T-cell (primary cell): ENCODE results near the gene C5orf15. TPM values are rescaled to one million over a fixed set of nuclear protein-coding genes. Genes with fewer than 3 reads are reported as not detected.

Experiments
- ATAC-seq, 4 experiments: fragments of 200-7000 bp in 3 of 4; fragments of 150-1000 bp in 1 of 4; cut with Tn5 transposase; replicated peaks in 1 of 4; 1 replicate in 3 of 4; 2 replicates in 1 of 4; pipeline ENCODE4 v1.10.0; 2021; ENCODE audit warnings: moderate library complexity in 3 of 4, mild to moderate bottlenecking in 2 of 4, moderate number of reproducible peaks in 1 of 4
- CTCF ChIA-PET, 2 donors: fragments of 300-600 bp; sonication (Branson Sonifier 250); formaldehyde crosslinking; loops; one replicate each; lab custom pipeline; 2022; ENCODE audit warnings: antibody characterized with exemption in 2 of 2; lab: Charles Lee
- POLR2A ChIA-PET, 2 donors: fragments of 300-600 bp; sonication (Branson Sonifier 250); formaldehyde crosslinking; loops; one replicate each; lab custom pipeline; 2022; ENCODE audit warnings: antibody characterized with exemption in 2 of 2; lab: Charles Lee
- DNase-seq, 35 experiments: peaks; one replicate each; pipeline versions ENCODE4 v3.0.0 to v3.0.0-alpha.2; 2013 to 2023
- H3K27ac ChIP-seq: one replicate; pipeline ENCODE4 v1.5.1; 2013; ENCODE audit warnings: low read length
- H3K27me3 ChIP-seq, 2 experiments: replicated peaks in 1 of 2; 1 replicate in 1 of 2; 2 replicates in 1 of 2; pipeline versions ENCODE4 v1.6.1 to v1.7.0; 2013; ENCODE audit warnings: low read length in 1 of 2, mixed read lengths in 1 of 2; ENCODE audit not compliant: control insufficient read depth in 2 of 2, insufficient read depth in 2 of 2; ENCODE audit errors: extremely low read depth in 1 of 2
- H3K36me3 ChIP-seq, 2 donors: 1 replicate in 1 of 2; 2 replicates in 1 of 2; pipeline versions ENCODE4 v1.6.1 to v1.7.0; 2013; ENCODE audit warnings: low read length in 1 of 2; ENCODE audit not compliant: control insufficient read depth in 2 of 2, insufficient read depth in 1 of 2; ENCODE audit errors: extremely low read depth in 1 of 2
- H3K4me1 ChIP-seq, 2 experiments: 1 replicate in 1 of 2; 2 replicates in 1 of 2; pipeline versions ENCODE4 v1.6.1 to v1.7.0; 2013; ENCODE audit warnings: low read length in 2 of 2, mixed read lengths in 1 of 2; ENCODE audit not compliant: insufficient read depth in 2 of 2, control insufficient read depth in 1 of 2; ENCODE audit errors: extremely low read depth in 1 of 2
- H3K4me3 ChIP-seq, 2 donors: 1 replicate in 1 of 2; 2 replicates in 1 of 2; pipeline versions ENCODE4 v1.5.1 to v1.7.0; 2013; ENCODE audit warnings: mild to moderate bottlenecking in 2 of 2, low read length in 1 of 2, moderate library complexity in 1 of 2; ENCODE audit not compliant: control insufficient read depth in 1 of 2; ENCODE audit errors: extremely low read depth in 1 of 2
- H3K9me3 ChIP-seq: 2 replicates; pipeline ENCODE4 v1.7.0; 2013
- H3K27ac Mint-ChIP-seq, 2 donors: one replicate each; pipeline ENCODE4 v1.8.0; 2020 to 2021; ENCODE audit warnings: mild to moderate bottlenecking in 2 of 2, mixed read lengths in 2 of 2
- H3K27me3 Mint-ChIP-seq, 2 donors: one replicate each; pipeline ENCODE4 v1.8.0; 2021 to 2022; ENCODE audit warnings: mixed read lengths in 2 of 2
- H3K36me3 Mint-ChIP-seq: one replicate; pipeline ENCODE4 v1.8.0; 2021; ENCODE audit warnings: mixed read lengths
- H3K4me1 Mint-ChIP-seq, 3 donors: one replicate each; pipeline ENCODE4 v1.8.0; 2020 to 2022; ENCODE audit warnings: mixed read lengths in 3 of 3, mild to moderate bottlenecking in 1 of 3
- H3K4me3 Mint-ChIP-seq, 3 donors: one replicate each; pipeline ENCODE4 v1.8.0; 2020 to 2022; ENCODE audit warnings: mild to moderate bottlenecking in 3 of 3, mixed read lengths in 3 of 3, moderate library complexity in 3 of 3
- H3K9me3 Mint-ChIP-seq, 3 donors: one replicate each; pipeline ENCODE4 v1.8.0; 2020 to 2022; ENCODE audit warnings: mixed read lengths in 3 of 3
- WGBS: methylation state at CpG from one replicate; pipeline ENCODE4 v1.1.5; 2013; ENCODE audit warnings: missing lambda C conversion rate; ENCODE audit not compliant: insufficient coverage; 5-methylcytosine and 5-hydroxymethylcytosine counted together
- total RNA-seq, 35 experiments: library from RNA in 6 of 35; stranded (reverse) in 6 of 35; fragments of 120-200 nt in 1 of 35; gene quantifications; one replicate each; pipeline versions ENCODE4 v1.2.1 to v1.2.4 and lab custom pipeline; 2013 to 2026

C5orf15 gene
- total RNA-seq, 5 donors from 2014 or later (not counting 1 experiment from before 2014, with no cell fraction given), result 12.6 to 14.7 (median 14.5) TPM

- Mint-ChIP-seq H3K36me3 (no peaks in the 10 kb centered on the region), H3K9me3 (no peaks in the 10 kb centered on the region), H3K4me3 (no peak overlapping the region), H3K4me1 (peaks cover 9 to 13% (median 11%) of the 10 kb centered on the region in 3 donors), H3K27me3 (peaks cover 0 to 5% of the 10 kb centered on the region in 2 donors), H3K27ac (no peak overlapping the region)
- H3K36me3 ChIP-seq, result no peaks in the 10 kb centered on the region
- ATAC-seq (no peak), DNase-seq (no peak)
- H3K27ac ChIP-seq, result no peak overlapping the region
- no peaks in the 10 kb centered on the region for H3K9me3 ChIP-seq
- H3K4me1 ChIP-seq, result peaks cover 0 to 11% of the 10 kb centered on the region in 2 experiments
- WGBS, result 75% methylated on average over 1 of the region's 3 CpGs
- no peak overlapping the region for H3K4me3 ChIP-seq
- ChIA-PET POLR2A (interaction anchor here in 1 of 2 donors (0.7 kb wide), 1 partner anchor 686 kb away, joined by 5 read pairs; no protein-coding TSS in a partner anchor), CTCF (no interaction called here)
- H3K27me3 ChIP-seq, result peaks cover 0 to 21% of the 10 kb centered on the region in 2 experiments
These were observed 43.2 kb downstream of the C5orf15 start for GRCh38 chr5:133925269-133925668.

- ChIA-PET CTCF (no interaction called here), POLR2A (no interaction called here)
- no peak overlapping the region for H3K4me3 ChIP-seq
- peaks cover 0 to 21% of the 10 kb centered on the region in 2 experiments for H3K27me3 ChIP-seq
- peaks cover 0 to 4% of the 10 kb centered on the region in 2 experiments for H3K4me1 ChIP-seq
- 66% methylated on average over 5 of the region's 5 CpGs for WGBS
- H3K9me3 ChIP-seq, result no peaks in the 10 kb centered on the region
- no peak overlapping the region for H3K27ac ChIP-seq
- H3K4me3 Mint-ChIP-seq, result no peak overlapping the region
- no peaks in the 10 kb centered on the region for H3K36me3 ChIP-seq
- no peak for DNase-seq
- no peak overlapping the region for H3K27ac Mint-ChIP-seq
- peaks cover 0 to 6% (median 4%) of the 10 kb centered on the region in 3 donors for H3K4me1 Mint-ChIP-seq
- ATAC-seq, result no peak
- H3K9me3 Mint-ChIP-seq, result no peaks in the 10 kb centered on the region
- H3K27me3 Mint-ChIP-seq, result peaks cover 0 to 7% of the 10 kb centered on the region in 2 donors
- H3K36me3 Mint-ChIP-seq, result no peaks in the 10 kb centered on the region
These were observed 44.1 kb downstream of the C5orf15 start for GRCh38 chr5:133924221-133924920.

GRCh38 chr5:133921979-133922378 lies 46.4 kb downstream of the C5orf15 start:
- WGBS, result 90% methylated on average over 2 of the region's 5 CpGs
- Mint-ChIP-seq H3K9me3 (no peaks in the 10 kb centered on the region), H3K4me3 (no peak overlapping the region), H3K27me3 (peaks cover 5 to 7% of the 10 kb centered on the region in 2 donors), H3K4me1 (peaks cover 0 to 4% (median 0%) of the 10 kb centered on the region in 3 donors), H3K36me3 (no peaks in the 10 kb centered on the region), H3K27ac (no peak overlapping the region)
- CTCF ChIA-PET, result no interaction called here
- Histone ChIP-seq H3K4me1 (no peaks in the 10 kb centered on the region), H3K4me3 (no peak overlapping the region), H3K9me3 (no peaks in the 10 kb centered on the region), H3K36me3 (no peaks in the 10 kb centered on the region), H3K27ac (no peak overlapping the region), H3K27me3 (peaks cover 0 to 26% of the 10 kb centered on the region in 2 experiments)
- POLR2A ChIA-PET, result interaction anchor here in 1 of 2 donors (0.5 kb wide), 1 partner anchor 1105 kb away, joined by 3 read pairs; no protein-coding TSS in a partner anchor
- no peak for ATAC-seq
- no peak for DNase-seq

GRCh38 chr5:133921069-133921468 lies 47.4 kb downstream of the C5orf15 start:
- Mint-ChIP-seq H3K9me3 (no peaks in the 10 kb centered on the region), H3K27ac (no peak overlapping the region), H3K36me3 (no peaks in the 10 kb centered on the region), H3K4me3 (no peak overlapping the region), H3K27me3 (peaks cover 5 to 7% of the 10 kb centered on the region in 2 donors), H3K4me1 (peaks cover 0 to 4% (median 0%) of the 10 kb centered on the region in 3 donors)
- DNase-seq (no peak), ATAC-seq (no peak)
- peaks cover 0 to 23% of the 10 kb centered on the region in 2 experiments for H3K27me3 ChIP-seq
- no peaks in the 10 kb centered on the region for H3K4me1 ChIP-seq
- CTCF ChIA-PET, result no interaction called here
- H3K36me3 ChIP-seq, result no peaks in the 10 kb centered on the region
- H3K9me3 ChIP-seq, result no peaks in the 10 kb centered on the region
- no peak overlapping the region for H3K27ac ChIP-seq
- POLR2A ChIA-PET, result no interaction called here
- no peak overlapping the region for H3K4me3 ChIP-seq
- 72% methylated on average over 5 of the region's 7 CpGs for WGBS

GRCh38 chr5:133919148-133920136 lies 49.0 kb downstream of the C5orf15 start:
- no peaks in the 10 kb centered on the region for H3K36me3 Mint-ChIP-seq
- H3K27ac ChIP-seq, result no peak overlapping the region
- no peaks in the 10 kb centered on the region for H3K4me1 ChIP-seq
- WGBS, result 86% methylated on average over 10 of the region's 16 CpGs
- H3K9me3 ChIP-seq, result no peaks in the 10 kb centered on the region
- DNase-seq, result no peak
- H3K9me3 Mint-ChIP-seq, result no peaks in the 10 kb centered on the region
- CTCF ChIA-PET, result no interaction called here
- H3K27me3 ChIP-seq, result peaks cover 0 to 18% of the 10 kb centered on the region in 2 experiments
- POLR2A ChIA-PET, result no interaction called here
- H3K27me3 Mint-ChIP-seq, result peaks cover 5 to 7% of the 10 kb centered on the region in 2 donors
- H3K36me3 ChIP-seq, result no peaks in the 10 kb centered on the region
- H3K27ac Mint-ChIP-seq, result no peak overlapping the region
- H3K4me1 Mint-ChIP-seq, result peaks cover 0 to 4% (median 0%) of the 10 kb centered on the region in 3 donors
- no peak overlapping the region for H3K4me3 ChIP-seq
- no peak for ATAC-seq
- no peak overlapping the region for H3K4me3 Mint-ChIP-seq

GRCh38 chr5:133918731-133919130 lies 49.7 kb downstream of the C5orf15 start:
- no peaks in the 10 kb centered on the region for H3K4me1 ChIP-seq
- ChIA-PET CTCF (no interaction called here), POLR2A (no interaction called here)
- H3K36me3 ChIP-seq, result no peaks in the 10 kb centered on the region
- peaks cover 0 to 18% of the 10 kb centered on the region in 2 experiments for H3K27me3 ChIP-seq
- no peak overlapping the region for H3K27ac ChIP-seq
- no peak overlapping the region for H3K4me3 Mint-ChIP-seq
- H3K27me3 Mint-ChIP-seq, result peaks cover 5 to 7% of the 10 kb centered on the region in 2 donors
- no peaks in the 10 kb centered on the region for H3K36me3 Mint-ChIP-seq
- H3K9me3 Mint-ChIP-seq, result no peaks in the 10 kb centered on the region
- no peaks in the 10 kb centered on the region for H3K9me3 ChIP-seq
- no peak overlapping the region for H3K4me3 ChIP-seq
- no peak for DNase-seq
- H3K27ac Mint-ChIP-seq, result no peak overlapping the region
- ATAC-seq, result no peak
- H3K4me1 Mint-ChIP-seq, result peaks cover 0 to 4% (median 0%) of the 10 kb centered on the region in 3 donors
- 91% methylated on average over 10 of the region's 10 CpGs for WGBS
